SKM-1 (cell line): ENCODE results near the gene POLR3F.
"Not testable (repeated sequence)": the region's sequence is repeated elsewhere in the genome, so short reads cannot be mapped to it uniquely, and the experiment has no call there.

ENCODE experiments used
- DNase-seq: peaks from one replicate; lab custom pipeline; 2025; ENCODE audit not compliant: unreplicated experiment; lab: John Stamatoyannopoulos, UW

POLR3F gene

GRCh38 chr20:18504479-18505060 lies 37.4 kb downstream of the POLR3F start:
- DNase-seq: no peak

GRCh38 chr20:18506744-18507143 lies 39.6 kb downstream of the POLR3F start:
- DNase-seq: no peak

- DNase-seq: peak; percentile 44
Measured at GRCh38 chr20:18507218-18508191, 40.3 kb downstream of the POLR3F start, which contains the start of gene SEC23B. Gene SEC23B (plus strand): TSS chr20:18507940. CDS start chr20:18510836, 2,896 bp downstream.

- peak; percentile 2 for DNase-seq
Measured at GRCh38 chr20:18511571-18511970, 44.4 kb downstream of the POLR3F start.

GRCh38 chr20:18513208-18513607 lies 46.0 kb downstream of the POLR3F start:
- DNase-seq: peak; percentile 1

- no peak for DNase-seq
Measured at GRCh38 chr20:18514127-18514526, 46.9 kb downstream of the POLR3F start.

GRCh38 chr20:18515973-18516372 lies 48.8 kb downstream of the POLR3F start:
- DNase-seq: no peak

- DNase-seq: not testable (repeated sequence)
Measured at GRCh38 chr20:18522066-18522465, 54.9 kb downstream of the POLR3F start.

- DNase-seq: no peak
Measured at GRCh38 chr20:18523066-18523465, 55.9 kb downstream of the POLR3F start.

GRCh38 chr20:18524646-18525045 lies 57.5 kb downstream of the POLR3F start:
- no peak for DNase-seq

- not testable (repeated sequence) for DNase-seq
Measured at GRCh38 chr20:18526761-18527160, 59.6 kb downstream of the POLR3F start.

- no peak for DNase-seq
Measured at GRCh38 chr20:18527339-18527738, 60.1 kb downstream of the POLR3F start.

- DNase-seq: no peak
Measured at GRCh38 chr20:18527836-18528235, 60.6 kb downstream of the POLR3F start.

- DNase-seq: no peak
Measured at GRCh38 chr20:18529041-18529440, 61.9 kb downstream of the POLR3F start.

- DNase-seq: no peak
Measured at GRCh38 chr20:18532626-18533025, 65.4 kb downstream of the POLR3F start.

- DNase-seq: no peak
Measured at GRCh38 chr20:18533491-18533890, 66.3 kb downstream of the POLR3F start.

- DNase-seq: no peak
Measured at GRCh38 chr20:18533978-18534644, 66.9 kb downstream of the POLR3F start.
